H1 (cell line): ENCODE data around the gene PCDHGB7. TPM values are rescaled to one million over a fixed set of nuclear protein-coding genes. Genes with fewer than 3 reads are reported as not detected.

Experiments used
- CTCF ChIA-PET: fragments of 300-600 bp; sonication (Branson Sonifier 250); formaldehyde crosslinking; loops from one replicate; lab custom pipeline; 2021; ENCODE audit not compliant: partially characterized antibody; lab: Charles Lee
- POLR2A ChIA-PET: fragments of 300-600 bp; sonication (Branson Sonifier 250); formaldehyde crosslinking; loops from one replicate; lab custom pipeline; 2021; ENCODE audit warnings: inconsistent platforms; ENCODE audit not compliant: partially characterized antibody; lab: Charles Lee
- DNase-seq, 2 experiments: peaks; one replicate each; pipeline versions ENCODE4 v3.0.0 to v3.0.0-alpha.2; 2010 to 2022; ENCODE audit warnings: low spot score in 2 of 2, low read depth in 1 of 2, mixed read lengths in 1 of 2
- FAIRE-seq: peaks from 2 replicates; lab custom pipeline; 2011; peaks lifted over from hg19 to GRCh38; lab: Jason Lieb, UNC
- H2AFZ ChIP-seq: 2 replicates; pipeline ENCODE4 v1.8.1; 2012; ENCODE audit warnings: low read length, inconsistent platforms
- H2AK5ac ChIP-seq: 2 replicates; pipeline ENCODE4 v1.6.1; 2013; ENCODE audit warnings: low read depth, low read length
- H2BK120ac ChIP-seq: replicated peaks from 2 replicates; pipeline ENCODE3; 2013; ENCODE audit warnings: low read depth, low read length, inconsistent platforms
- H2BK12ac ChIP-seq: 2 replicates; pipeline ENCODE4 v1.6.1; 2013; ENCODE audit warnings: low read depth, low read length
- H2BK15ac ChIP-seq: 2 replicates; pipeline ENCODE4 v1.6.1; 2013; ENCODE audit warnings: low read length
- H2BK20ac ChIP-seq: 2 replicates; pipeline ENCODE4 v1.6.1; 2013; ENCODE audit warnings: low read length
- H2BK5ac ChIP-seq: 2 replicates; pipeline ENCODE4 v1.6.1; 2013; ENCODE audit warnings: low read depth, low read length
- H3K14ac ChIP-seq: 2 replicates; pipeline ENCODE4 v1.6.1; 2013; ENCODE audit warnings: inconsistent platforms; ENCODE audit not compliant: insufficient read length
- H3K18ac ChIP-seq: 2 replicates; pipeline ENCODE4 v1.6.1; 2013; ENCODE audit warnings: low read length; ENCODE audit errors: extremely low read depth
- H3K23ac ChIP-seq: 2 replicates; pipeline ENCODE4 v1.6.1; 2013; ENCODE audit warnings: inconsistent platforms; ENCODE audit not compliant: insufficient read length
- H3K23me2 ChIP-seq: 2 replicates; pipeline ENCODE4 v1.6.1; 2013; ENCODE audit warnings: low read depth, low read length
- H3K27ac ChIP-seq: 2 replicates; pipeline ENCODE4 v1.6.1; 2011; ENCODE audit warnings: low read depth, low read length, inconsistent platforms
- H3K27me3 ChIP-seq, 4 experiments: replicated peaks in 1 of 4; 1 replicate in 1 of 4; 2 replicates in 3 of 4; pipeline versions ENCODE4 v1.6.1 to v1.8.1; 2011 to 2013; ENCODE audit warnings: low read length in 3 of 4, mild to moderate bottlenecking in 3 of 4, inconsistent platforms in 2 of 4, mixed read lengths in 2 of 4, moderate library complexity in 1 of 4; ENCODE audit not compliant: control insufficient read depth in 3 of 4, insufficient read depth in 3 of 4; ENCODE audit errors: extremely low read depth in 1 of 4
- H3K36me3 ChIP-seq, 4 experiments: 2 replicates each; pipeline versions ENCODE4 v1.6.1 to v1.8.1; 2011 to 2013; ENCODE audit warnings: mild to moderate bottlenecking in 4 of 4, low read length in 3 of 4, moderate library complexity in 2 of 4, control low read depth in 1 of 4, inconsistent platforms in 1 of 4; ENCODE audit not compliant: insufficient read depth in 4 of 4, control insufficient read depth in 2 of 4
- H3K4ac ChIP-seq: replicated peaks from 2 replicates; pipeline ENCODE3; 2013; ENCODE audit warnings: low read length, low read depth, mixed read lengths, inconsistent platforms; ENCODE audit not compliant: insufficient read length
- H3K4me1 ChIP-seq, 4 experiments: replicated peaks in 1 of 4; 1 replicate in 1 of 4; 2 replicates in 3 of 4; pipeline versions ENCODE4 v1.6.1 to v1.8.1; 2011 to 2013; ENCODE audit warnings: low read length in 3 of 4, inconsistent platforms in 2 of 4, mixed read lengths in 1 of 4; ENCODE audit not compliant: insufficient read depth in 4 of 4, control insufficient read depth in 3 of 4
- H3K4me2 ChIP-seq, 2 experiments: 2 replicates each; pipeline versions ENCODE4 v1.6.1 to v1.8.1; 2011 to 2013; ENCODE audit warnings: low read depth in 2 of 2, low read length in 2 of 2, control low read depth in 1 of 2, inconsistent platforms in 1 of 2, mild to moderate bottlenecking in 1 of 2; ENCODE audit not compliant: insufficient read depth in 1 of 2
- H3K4me3 ChIP-seq, 4 experiments: fragments of 200-600, 300-600 bp in 1 of 4; sonication (generic), shearing (Covaris generic), sonication (Bioruptor Twin) in 1 of 4; 2 replicates each; pipeline versions ENCODE4 v1.5.1 to v1.8.1; 2011 to 2016; ENCODE audit warnings: low read length in 4 of 4, low read depth in 3 of 4, control low read depth in 2 of 4, inconsistent platforms in 2 of 4, mild to moderate bottlenecking in 2 of 4, mixed read lengths in 1 of 4, moderate library complexity in 1 of 4; ENCODE audit not compliant: insufficient read depth in 2 of 4; ENCODE audit errors: extremely low read depth in 1 of 4
- H3K56ac ChIP-seq: replicated peaks from 2 replicates; pipeline ENCODE3; 2013; ENCODE audit warnings: low read depth, mild to moderate bottlenecking, mixed read lengths, low read length, inconsistent platforms; ENCODE audit not compliant: insufficient read length
- H3K79me1 ChIP-seq: 2 replicates; pipeline ENCODE4 v1.6.1; 2013; ENCODE audit warnings: low read depth, low read length, control low read depth
- H3K79me2 ChIP-seq, 2 experiments: 2 replicates each; pipeline versions ENCODE4 v1.6.1 to v1.8.1; 2012 to 2013; ENCODE audit warnings: low read length in 2 of 2, mild to moderate bottlenecking in 2 of 2, inconsistent platforms in 1 of 2; ENCODE audit not compliant: insufficient read depth in 2 of 2, control insufficient read depth in 1 of 2
- H3K9ac ChIP-seq, 4 experiments: replicated peaks in 1 of 4; 1 replicate in 1 of 4; 2 replicates in 3 of 4; pipeline versions ENCODE4 v1.6.1 to v1.8.1; 2011 to 2013; ENCODE audit warnings: low read depth in 3 of 4, low read length in 3 of 4, control low read depth in 2 of 4, mild to moderate bottlenecking in 2 of 4, moderate library complexity in 2 of 4, inconsistent platforms in 1 of 4; ENCODE audit errors: extremely low read depth in 1 of 4
- H3K9me3 ChIP-seq, 2 experiments: 2 replicates each; pipeline versions ENCODE4 v1.6.1 to v1.8.1; 2012 to 2013; ENCODE audit warnings: mild to moderate bottlenecking in 2 of 2, moderate library complexity in 2 of 2, control low read depth in 1 of 2, inconsistent platforms in 1 of 2, low read depth in 1 of 2, low read length in 1 of 2, mixed read lengths in 1 of 2; ENCODE audit not compliant: insufficient read depth in 2 of 2
- H4K20me1 ChIP-seq, 2 experiments: replicated peaks in 1 of 2; 2 replicates each; pipeline versions ENCODE3 to v1.8.1; 2011 to 2013; ENCODE audit warnings: inconsistent platforms in 2 of 2, low read length in 2 of 2, mild to moderate bottlenecking in 1 of 2; ENCODE audit not compliant: insufficient read depth in 2 of 2, control insufficient read depth in 1 of 2
- H4K5ac ChIP-seq: 2 replicates; pipeline ENCODE4 v1.6.1; 2013; ENCODE audit warnings: low read length, low read depth, mixed read lengths, inconsistent platforms; ENCODE audit not compliant: insufficient read length
- H4K8ac ChIP-seq: 2 replicates; pipeline ENCODE4 v1.8.0; 2013; ENCODE audit warnings: mild to moderate bottlenecking, moderate library complexity, low read length, inconsistent platforms; ENCODE audit not compliant: insufficient read depth; ENCODE audit errors: extremely low read depth
- H4K91ac ChIP-seq: replicated peaks from 2 replicates; pipeline ENCODE3; 2013; ENCODE audit warnings: low read length, mixed read lengths, inconsistent platforms; ENCODE audit not compliant: insufficient read length
- BCL11A ChIP-seq, 2 experiments: IDR thresholded peaks; one replicate each; pipeline ENCODE4 v1.6.1; 2011; ENCODE audit warnings: low read depth in 2 of 2, low read length in 2 of 2, mild to moderate bottlenecking in 2 of 2
- BRCA1 ChIP-seq: IDR thresholded peaks from 2 replicates; pipeline ENCODE4 v1.6.1; 2012; ENCODE audit warnings: low read depth, low read length, improper control_type of control experiment
- E2F6 ChIP-seq: IDR thresholded peaks from 2 replicates; pipeline ENCODE4 v1.6.1; 2012; ENCODE audit warnings: inconsistent platforms
- EP300 ChIP-seq, 2 experiments: IDR thresholded peaks; 1 replicate in 1 of 2; 2 replicates in 1 of 2; pipeline ENCODE4 v1.6.1; 2011 to 2012; ENCODE audit warnings: low read depth in 2 of 2, low read length in 2 of 2, mild to moderate bottlenecking in 2 of 2, borderline replicate concordance in 1 of 2, inconsistent platforms in 1 of 2, moderate library complexity in 1 of 2
- HDAC6 ChIP-seq: IDR thresholded peaks from one replicate; pipeline ENCODE4 v1.7.1; 2012; ENCODE audit warnings: low read depth, mild to moderate bottlenecking, inconsistent platforms, low read length, moderate library complexity
- JUND ChIP-seq: IDR thresholded peaks from 2 replicates; pipeline ENCODE4 v1.6.1; 2011; ENCODE audit warnings: mild to moderate bottlenecking, improper control_type of control experiment, low read length
- KDM4A ChIP-seq: IDR thresholded peaks from one replicate; pipeline ENCODE4 v1.7.1; 2012; ENCODE audit warnings: low read depth, mild to moderate bottlenecking, moderate library complexity, low read length, inconsistent platforms; ENCODE audit not compliant: severe bottlenecking
- POLR2A ChIP-seq, 2 experiments: IDR thresholded peaks; 1 replicate in 1 of 2; 2 replicates in 1 of 2; pipeline ENCODE4 v1.6.1; 2011; ENCODE audit warnings: low read depth in 2 of 2, low read length in 2 of 2, mild to moderate bottlenecking in 2 of 2; ENCODE audit errors: control extremely low read depth in 1 of 2
- RAD21 ChIP-seq, 2 experiments: IDR thresholded peaks in 1 of 2; conservative IDR thresholded peaks in 1 of 2; 2 replicates each; pipeline ENCODE4 v1.6.1; 2011; ENCODE audit warnings: low read depth in 2 of 2, low read length in 2 of 2, improper control_type of control experiment in 1 of 2, inconsistent platforms in 1 of 2, mild to moderate bottlenecking in 1 of 2, moderate library complexity in 1 of 2
- SAP30 ChIP-seq: fragments of 300-600 bp; sonication (generic); IDR thresholded peaks from 2 replicates; pipeline ENCODE4 v1.7.1; 2012; ENCODE audit warnings: low read length, moderate library complexity, mild to moderate bottlenecking, inconsistent platforms; ENCODE audit not compliant: insufficient read depth, insufficient replicate concordance
- WGBS, 2 experiments: shearing (Covaris generic) in 1 of 2; methylation state at CpG; one replicate each; pipeline versions ENCODE4 v1.1.6 to v1.1.7; 2013 to 2015; ENCODE audit warnings: low lambda C conversion rate in 2 of 2, mixed read lengths in 2 of 2, inconsistent platforms in 1 of 2, low coverage in 1 of 2, missing lambda C conversion rate in 1 of 2; ENCODE audit not compliant: insufficient replicate concordance in 2 of 2, insufficient coverage in 1 of 2, insufficient read length in 1 of 2; ENCODE audit errors: extremely low coverage in 1 of 2, missing lambda C conversion rate in 1 of 2; 5-methylcytosine and 5-hydroxymethylcytosine counted together
- polyA plus RNA-seq, 7 experiments: library from polyadenylated mRNA; depleted of rRNA in 3 of 7; stranded (reverse) in 5 of 7; unstranded in 2 of 7; fragments of >200 nt in 5 of 7; fragments of 200-250 nt in 2 of 7; gene quantifications; 1 replicate in 5 of 7; 2 replicates in 1 of 7; 4 replicates in 1 of 7; pipeline versions ENCODE4 v1.2.1 to v1.2.3, GENCODE V29; 2011 to 2013; ENCODE audit warnings: missing spikeins in 2 of 7, mixed read lengths in 2 of 7
- total RNA-seq: library from RNA; stranded (reverse); fragmentation: NEBNext Ultra II Directional; extraction: Animal tissue kit (Norgen Biotek cat#: 25700); gene quantifications from 2 replicates; pipeline ENCODE4 v1.2.1, GENCODE V29; 2021

Gene PCDHGB7
- total and polyA plus RNA-seq, 2 of the 8 experiments (the other 6 are each of a cell fraction or from before 2014, with no cell fraction given), result 4.1 to 9.5 TPM

- Histone ChIP-seq H3K4me2 (no peak overlapping the region), H3K27ac (no peak overlapping the region), H2BK120ac (no peak overlapping the region), H2BK5ac (no peak overlapping the region), H3K4ac (no peak overlapping the region), H3K79me1 (peaks cover 2% of the 10 kb centered on the region; the same call in 1 of the 2 replicates), H2AFZ (no peak overlapping the region), H2AK5ac (no peak overlapping the region), H3K23me2 (no peaks in the 10 kb centered on the region), H3K9ac (no peak overlapping the region), H3K56ac (no peak overlapping the region), H4K91ac (no peak overlapping the region), H3K14ac (no peak overlapping the region), H2BK12ac (no peak overlapping the region), H4K8ac (no peak overlapping the region), H2BK20ac (no peak overlapping the region), H3K79me2 (no peaks in the 10 kb centered on the region; a peak in 1 of 4 replicates), H3K4me3 (no peak overlapping the region), H3K36me3 (peaks cover 0 to 21% (median 3%) of the 10 kb centered on the region in 4 experiments; a peak in 3 of 8 replicates), H4K20me1 (no peaks in the 10 kb centered on the region), H3K9me3 (peaks cover 42 to 54% of the 10 kb centered on the region in 2 experiments), H3K18ac (no peak overlapping the region), H3K27me3 (no peaks in the 10 kb centered on the region), H4K5ac (no peak overlapping the region), H3K4me1 (no peaks in the 10 kb centered on the region), H3K23ac (no peak overlapping the region), H2BK15ac (no peak overlapping the region)
- DNase-seq (peak in 1 of 2 experiments; percentile 39), FAIRE-seq (no peak)
- POLR2A ChIA-PET, result interaction anchor here (0.7 to 1.4 kb wide), 2 partner anchors 23 to 86 kb away, joined by 3 to 5 read pairs; no protein-coding TSS in a partner anchor
- CTCF ChIA-PET, result interaction anchor here (0.5 to 3.1 kb wide), 19 partner anchors 15 to 282 kb away, joined by 3 to 10 read pairs (median 3); partner anchors contain the start of genes PCDHB14, PCDHGA10 and PCDHGB6
- WGBS, 2 experiments, result 95% methylated on average over 44 of the region's 53 CpGs; no CpG with 5 or more reads in 1 of the 2 experiments
- TF ChIP-seq BRCA1 (no peak), E2F6 (peak; percentile 14; the same call in 1 of the 2 replicates), POLR2A (IDR thresholded peaks at IDR 0.05; ENCODE audit: control extremely low read depth in 1 of 2, low read depth in 2 of 2, low read length in 2 of 2) (no peak), HDAC6 (no peak), KDM4A (no peak), RAD21 (IDR thresholded peaks at IDR 0.05 in 1 of 2, conservative IDR thresholded peaks at IDR 0.05 in 1 of 2; ENCODE audit: low read depth in 2 of 2, low read length in 2 of 2) (peak; percentile 10 to 31; a peak in 2 of 4 replicates), SAP30 (no peak), BCL11A (IDR thresholded peaks at IDR 0.05; ENCODE audit: low read depth in 2 of 2, low read length in 2 of 2) (no peak), JUND (no peak), EP300 (IDR thresholded peaks at IDR 0.05; ENCODE audit: borderline replicate concordance in 1 of 2, low read depth in 2 of 2, low read length in 2 of 2) (no peak)
Observed at GRCh38 chr5:141427783-141428426, 10.4 kb downstream of the PCDHGB7 start.
